ENCODE measurements around the gene PHACTR1.

PHACTR1 gene

DNA sequence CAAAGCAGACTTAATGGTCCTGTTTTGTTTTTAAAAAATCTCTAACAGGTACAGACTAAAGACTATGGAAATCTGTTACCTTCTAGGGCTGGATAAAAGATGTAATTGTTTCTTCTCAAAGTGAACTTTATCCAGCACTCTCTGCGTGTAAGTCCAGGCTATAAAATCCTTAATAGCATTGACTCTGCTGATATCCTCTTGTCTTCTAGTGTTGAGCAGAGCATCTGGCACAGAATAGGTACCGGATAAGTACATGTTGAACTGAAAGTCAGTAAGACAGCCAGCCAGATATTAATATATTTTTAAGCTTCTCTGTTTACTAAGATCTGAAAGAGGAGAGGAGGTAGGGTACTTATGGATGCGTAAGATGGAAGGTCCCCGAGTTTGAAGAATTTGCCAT, 349.5 kb downstream of the PHACTR1 start:
- H3K27me3 ChIP-seq (ENCODE audit: control insufficient read depth, insufficient read depth, low read length, poor library complexity, severe bottlenecking): no peaks in the 10 kb centered on the region
- H3K4me1 ChIP-seq (ENCODE audit: control insufficient read depth, insufficient read depth, low read length): no peaks in the 10 kb centered on the region
- H3K4me3 ChIP-seq (ENCODE audit: insufficient read depth, low read depth, low read length): no peak overlapping the region
- no peak overlapping the region for H3K27ac ChIP-seq (ENCODE audit: insufficient read depth, low read depth, low read length, poor library complexity, severe bottlenecking)
- WGBS, 2 experiments: 85 to 96% methylated on average over 4 of the region's 4 CpGs
- H3K36me3 ChIP-seq (ENCODE audit: control insufficient read depth, insufficient read depth, low read length): no peaks in the 10 kb centered on the region
- no peaks in the 10 kb centered on the region for H3K9me3 ChIP-seq (ENCODE audit: control insufficient read depth, low read length)

GRCh38 chr6:13066820-13067219, 350.3 kb downstream of the PHACTR1 start:
- no peaks in the 10 kb centered on the region for H3K4me1 ChIP-seq (ENCODE audit: control insufficient read depth, insufficient read depth, low read length)
- H3K9me3 ChIP-seq (ENCODE audit: control insufficient read depth, low read length): no peaks in the 10 kb centered on the region
- H3K27me3 ChIP-seq (ENCODE audit: control insufficient read depth, insufficient read depth, low read length, poor library complexity, severe bottlenecking): no peaks in the 10 kb centered on the region
- no peak overlapping the region for H3K4me3 ChIP-seq (ENCODE audit: insufficient read depth, low read depth, low read length)
- 100% methylated on average over 1 of the region's 1 CpG for WGBS, 2 experiments
- H3K27ac ChIP-seq (ENCODE audit: insufficient read depth, low read depth, low read length, poor library complexity, severe bottlenecking): no peak overlapping the region
- no peaks in the 10 kb centered on the region for H3K36me3 ChIP-seq (ENCODE audit: control insufficient read depth, insufficient read depth, low read length)

DNA sequence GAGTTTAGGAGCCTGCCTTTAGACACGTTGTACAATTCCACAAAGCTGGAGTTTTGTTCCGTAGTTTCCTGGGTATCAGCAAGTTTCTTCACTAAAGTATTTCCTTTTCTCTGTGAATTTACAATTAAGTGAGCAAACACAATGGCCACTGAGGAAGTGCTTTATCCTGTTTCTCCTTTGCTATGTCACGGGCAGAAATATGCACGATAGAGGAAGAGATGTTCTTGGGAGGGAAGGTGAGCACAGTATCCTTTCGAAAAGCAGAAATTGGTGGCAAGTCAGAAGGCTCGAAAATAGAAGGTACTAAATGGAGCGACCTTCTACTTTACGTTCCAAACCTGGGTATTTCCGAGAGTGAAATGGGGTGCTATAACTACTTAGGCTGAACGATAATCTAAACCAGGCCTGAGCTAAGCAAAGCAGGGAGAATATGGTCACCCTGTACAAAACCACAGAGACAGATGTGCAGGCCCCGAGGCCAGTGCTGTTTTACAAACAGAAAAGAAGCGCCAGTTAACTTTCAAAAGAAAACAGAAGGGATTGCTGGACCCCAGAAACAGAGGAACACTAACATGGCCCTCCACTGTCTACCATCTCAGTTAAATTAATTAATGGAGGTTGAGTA, 352.1 kb downstream of the PHACTR1 start:
- Histone ChIP-seq H3K9me3 (ENCODE audit: control insufficient read depth, low read length) (no peaks in the 10 kb centered on the region), H3K4me3 (ENCODE audit: insufficient read depth, low read depth, low read length) (no peak overlapping the region), H3K4me1 (ENCODE audit: control insufficient read depth, insufficient read depth, low read length) (no peaks in the 10 kb centered on the region), H3K27me3 (ENCODE audit: control insufficient read depth, insufficient read depth, low read length, poor library complexity, severe bottlenecking) (no peaks in the 10 kb centered on the region), H3K27ac (ENCODE audit: insufficient read depth, low read depth, low read length, poor library complexity, severe bottlenecking) (no peak overlapping the region), H3K36me3 (ENCODE audit: control insufficient read depth, insufficient read depth, low read length) (no peaks in the 10 kb centered on the region)
- 92 to 95% methylated on average over 12 of the region's 12 CpGs for WGBS, 2 experiments

DNA sequence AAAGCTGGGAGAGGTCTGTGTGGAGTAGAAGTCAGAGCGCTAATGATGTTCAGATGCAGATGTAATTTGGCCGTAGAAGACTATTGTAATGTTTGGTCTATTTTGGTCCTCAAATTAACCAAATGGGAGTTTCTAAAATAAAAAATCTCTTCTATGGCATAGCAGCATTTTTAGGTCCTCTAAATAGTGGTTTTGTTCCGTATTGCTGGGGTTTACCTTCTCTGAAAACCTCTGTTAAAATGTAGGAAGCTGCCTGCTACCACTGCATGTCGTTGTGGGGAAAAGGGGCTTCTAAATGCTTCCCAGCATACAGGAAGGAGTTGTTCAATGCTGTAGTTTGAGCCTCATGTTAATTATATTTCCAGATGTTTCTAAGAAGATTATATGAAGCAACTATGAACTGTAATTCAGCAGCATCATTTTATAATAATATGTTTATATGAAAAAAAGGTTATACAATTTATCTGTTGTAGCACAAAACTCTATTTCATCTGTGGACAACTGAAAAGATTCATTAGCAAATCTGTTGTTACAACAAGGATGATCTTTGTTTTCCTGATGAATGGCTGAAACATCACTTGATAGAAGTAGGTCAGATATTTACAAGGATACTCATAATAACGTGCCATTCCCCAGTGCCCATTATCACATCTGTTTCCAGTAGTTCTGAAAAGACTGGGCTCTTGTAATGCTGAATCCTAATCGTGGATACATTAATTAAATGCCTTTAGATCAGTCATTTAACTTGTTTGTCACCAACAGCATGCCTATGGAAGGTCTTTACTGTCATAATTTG, 355.2 kb downstream of the PHACTR1 start:
- Histone ChIP-seq H3K36me3 (ENCODE audit: control insufficient read depth, insufficient read depth, low read length) (no peaks in the 10 kb centered on the region), H3K27ac (ENCODE audit: insufficient read depth, low read depth, low read length, poor library complexity, severe bottlenecking) (no peak overlapping the region), H3K27me3 (ENCODE audit: control insufficient read depth, insufficient read depth, low read length, poor library complexity, severe bottlenecking) (no peaks in the 10 kb centered on the region), H3K4me3 (ENCODE audit: insufficient read depth, low read depth, low read length) (no peak overlapping the region), H3K4me1 (ENCODE audit: control insufficient read depth, insufficient read depth, low read length) (no peaks in the 10 kb centered on the region), H3K9me3 (ENCODE audit: control insufficient read depth, low read length) (no peaks in the 10 kb centered on the region)
- 83 to 89% methylated on average over 6 of the region's 6 CpGs for WGBS, 2 experiments

DNA sequence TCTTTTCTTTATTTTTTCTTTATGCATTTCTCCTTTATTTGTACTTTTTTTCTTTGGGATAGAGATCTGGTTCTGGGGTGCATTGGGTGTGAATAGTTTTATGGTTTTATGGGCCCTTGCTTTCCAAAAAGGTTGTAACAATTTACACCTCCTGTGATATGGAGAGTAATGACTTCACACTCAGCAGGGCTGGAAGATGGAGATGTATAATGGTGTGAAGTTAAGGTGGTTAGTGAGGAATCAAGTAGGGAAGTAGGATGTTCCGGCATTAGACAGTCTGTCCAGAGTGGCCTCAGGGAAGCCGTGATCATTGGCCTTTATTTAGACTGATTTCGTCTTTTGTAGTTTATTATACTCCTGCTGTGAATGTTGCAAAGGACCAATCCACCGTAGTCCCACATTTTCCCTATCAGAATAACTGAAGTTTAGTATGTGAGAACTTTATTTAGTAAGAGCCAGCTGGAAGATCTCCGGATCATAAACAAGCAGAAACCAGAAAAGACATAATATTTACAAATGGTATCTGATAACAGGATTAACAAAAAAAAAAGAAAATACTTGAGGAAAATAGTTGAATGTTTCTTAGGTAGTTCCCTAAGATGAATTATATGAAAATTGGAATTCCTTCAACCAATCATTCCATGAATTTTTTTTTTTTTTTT, 356.2 kb downstream of the PHACTR1 start:
- no peaks in the 10 kb centered on the region for H3K9me3 ChIP-seq (ENCODE audit: control insufficient read depth, low read length)
- no peak overlapping the region for H3K4me3 ChIP-seq (ENCODE audit: insufficient read depth, low read depth, low read length)
- H3K36me3 ChIP-seq (ENCODE audit: control insufficient read depth, insufficient read depth, low read length): no peaks in the 10 kb centered on the region
- H3K27ac ChIP-seq (ENCODE audit: insufficient read depth, low read depth, low read length, poor library complexity, severe bottlenecking): no peak overlapping the region
- no peaks in the 10 kb centered on the region for H3K27me3 ChIP-seq (ENCODE audit: control insufficient read depth, insufficient read depth, low read length, poor library complexity, severe bottlenecking)
- 87 to 92% methylated on average over 4 of the region's 5 CpGs for WGBS, 2 experiments
- no peaks in the 10 kb centered on the region for H3K4me1 ChIP-seq (ENCODE audit: control insufficient read depth, insufficient read depth, low read length)

- 97% methylated on average over 2 of the region's 3 CpGs for WGBS, 2 experiments
- Histone ChIP-seq H3K27ac (ENCODE audit: insufficient read depth, low read depth, low read length, poor library complexity, severe bottlenecking) (no peak overlapping the region), H3K9me3 (ENCODE audit: control insufficient read depth, low read length) (no peaks in the 10 kb centered on the region), H3K4me3 (ENCODE audit: insufficient read depth, low read depth, low read length) (no peak overlapping the region), H3K36me3 (ENCODE audit: control insufficient read depth, insufficient read depth, low read length) (no peaks in the 10 kb centered on the region), H3K4me1 (ENCODE audit: control insufficient read depth, insufficient read depth, low read length) (no peaks in the 10 kb centered on the region), H3K27me3 (ENCODE audit: control insufficient read depth, insufficient read depth, low read length, poor library complexity, severe bottlenecking) (no peaks in the 10 kb centered on the region)
These were observed 358.0 kb downstream of the PHACTR1 start for GRCh38 chr6:13074415-13075140.

- H3K36me3 ChIP-seq (ENCODE audit: control insufficient read depth, insufficient read depth, low read length): no peaks in the 10 kb centered on the region
These were observed 358.7 kb downstream of the PHACTR1 start for GRCh38 chr6:13075141-13075845.

GRCh38 chr6:13076575-13076974, 360.0 kb downstream of the PHACTR1 start:
- no peaks in the 10 kb centered on the region for H3K9me3 ChIP-seq (ENCODE audit: control insufficient read depth, low read length)
- H3K27ac ChIP-seq (ENCODE audit: insufficient read depth, low read depth, low read length, poor library complexity, severe bottlenecking): no peak overlapping the region
- no peak overlapping the region for H3K4me3 ChIP-seq (ENCODE audit: insufficient read depth, low read depth, low read length)
- 80 to 81% methylated on average over 2 to 3 of the region's 3 CpGs for WGBS, 2 experiments
- no peaks in the 10 kb centered on the region for H3K36me3 ChIP-seq (ENCODE audit: control insufficient read depth, insufficient read depth, low read length)
- no peaks in the 10 kb centered on the region for H3K4me1 ChIP-seq (ENCODE audit: control insufficient read depth, insufficient read depth, low read length)
- no peaks in the 10 kb centered on the region for H3K27me3 ChIP-seq (ENCODE audit: control insufficient read depth, insufficient read depth, low read length, poor library complexity, severe bottlenecking)

More at GRCh38 chr6:13075141-13075845, 358.7 kb downstream of the PHACTR1 start:
- 94 to 97% methylated on average over 7 of the region's 7 CpGs for WGBS, 2 experiments
- H3K27me3 ChIP-seq (ENCODE audit: control insufficient read depth, insufficient read depth, low read length, poor library complexity, severe bottlenecking): no peaks in the 10 kb centered on the region
- H3K9me3 ChIP-seq (ENCODE audit: control insufficient read depth, low read length): no peaks in the 10 kb centered on the region
- no peak overlapping the region for H3K27ac ChIP-seq (ENCODE audit: insufficient read depth, low read depth, low read length, poor library complexity, severe bottlenecking)
- no peaks in the 10 kb centered on the region for H3K4me1 ChIP-seq (ENCODE audit: control insufficient read depth, insufficient read depth, low read length)
- no peak overlapping the region for H3K4me3 ChIP-seq (ENCODE audit: insufficient read depth, low read depth, low read length)

- no peak overlapping the region for H3K27ac ChIP-seq (ENCODE audit: insufficient read depth, low read depth, low read length, poor library complexity, severe bottlenecking)
- no peaks in the 10 kb centered on the region for H3K9me3 ChIP-seq (ENCODE audit: control insufficient read depth, low read length)
- H3K27me3 ChIP-seq (ENCODE audit: control insufficient read depth, insufficient read depth, low read length, poor library complexity, severe bottlenecking): no peaks in the 10 kb centered on the region
- WGBS, 2 experiments: 92 to 96% methylated on average over 1 of the region's 1 CpG
- H3K4me3 ChIP-seq (ENCODE audit: insufficient read depth, low read depth, low read length): no peak overlapping the region
- no peaks in the 10 kb centered on the region for H3K4me1 ChIP-seq (ENCODE audit: control insufficient read depth, insufficient read depth, low read length)
- H3K36me3 ChIP-seq (ENCODE audit: control insufficient read depth, insufficient read depth, low read length): no peaks in the 10 kb centered on the region
These were observed 360.6 kb downstream of the PHACTR1 start for GRCh38 chr6:13077117-13077516.
